H9 (cell line): ENCODE measurements around the gene MRPL9. TPM values are rescaled to one million over a fixed set of nuclear protein-coding genes. Genes with fewer than 3 reads are reported as not detected.

ENCODE experiments used
- DNase-seq: peaks from one replicate; pipeline ENCODE4 v3.0.0-alpha.2; 2017
- H2AFZ ChIP-seq: one replicate; pipeline ENCODE4 v1.6.1; 2013; ENCODE audit warnings: mild to moderate bottlenecking, low read length, control low read depth, moderate library complexity
- H2AK5ac ChIP-seq: 2 replicates; pipeline ENCODE4 v1.6.1; 2013; ENCODE audit warnings: low read length, control low read depth, mixed read lengths; ENCODE audit not compliant: insufficient read length
- H2BK120ac ChIP-seq: one replicate; pipeline ENCODE4 v1.6.1; 2013; ENCODE audit warnings: low read depth, mild to moderate bottlenecking, low read length, control low read depth, inconsistent platforms; ENCODE audit not compliant: poor library complexity, severe bottlenecking
- H2BK12ac ChIP-seq: 2 replicates; pipeline ENCODE4 v1.6.1; 2013; ENCODE audit warnings: low read length, control low read depth, mixed read lengths, low read depth; ENCODE audit not compliant: insufficient read length
- H2BK15ac ChIP-seq: 2 replicates; pipeline ENCODE4 v1.6.1; 2013; ENCODE audit warnings: low read depth, low read length, control low read depth
- H2BK20ac ChIP-seq: one replicate; pipeline ENCODE4 v1.6.1; 2013; ENCODE audit warnings: low read depth, mild to moderate bottlenecking, low read length, control low read depth, inconsistent platforms; ENCODE audit not compliant: poor library complexity, severe bottlenecking
- H2BK5ac ChIP-seq: 2 replicates; pipeline ENCODE4 v1.6.1; 2013; ENCODE audit warnings: low read length, control low read depth, mixed read lengths; ENCODE audit not compliant: insufficient read length
- H3K14ac ChIP-seq: 2 replicates; pipeline ENCODE4 v1.6.1; 2013; ENCODE audit warnings: low read length, control low read depth; ENCODE audit not compliant: insufficient read depth
- H3K18ac ChIP-seq: 2 replicates; pipeline ENCODE4 v1.6.1; 2013; ENCODE audit warnings: low read depth, mild to moderate bottlenecking, mixed read lengths, low read length, control low read depth; ENCODE audit not compliant: insufficient read length
- H3K23ac ChIP-seq: 2 replicates; pipeline ENCODE4 v1.6.1; 2013; ENCODE audit warnings: low read length, control low read depth, mixed read lengths, low read depth; ENCODE audit not compliant: insufficient read length
- H3K23me2 ChIP-seq: 2 replicates; pipeline ENCODE4 v1.6.1; 2013; ENCODE audit warnings: low read depth, mild to moderate bottlenecking, mixed read lengths, low read length, control low read depth; ENCODE audit not compliant: insufficient read length, poor library complexity, severe bottlenecking
- H3K27ac ChIP-seq: 2 replicates; pipeline ENCODE4 v1.5.1; 2013; ENCODE audit warnings: low read length, control low read depth, mixed read lengths, low read depth; ENCODE audit not compliant: insufficient read length
- H3K27me3 ChIP-seq: 2 replicates; pipeline ENCODE4 v1.6.1; 2013; ENCODE audit warnings: low read length, control low read depth, inconsistent platforms; ENCODE audit not compliant: insufficient read depth
- H3K4ac ChIP-seq: 2 replicates; pipeline ENCODE4 v1.6.1; 2013; ENCODE audit warnings: low read depth, mild to moderate bottlenecking, control low read depth, inconsistent platforms, low read length, moderate library complexity
- H3K4me1 ChIP-seq: 2 replicates; pipeline ENCODE4 v1.6.1; 2013; ENCODE audit warnings: low read length, control low read depth, inconsistent platforms; ENCODE audit not compliant: insufficient read depth
- H3K4me2 ChIP-seq: 2 replicates; pipeline ENCODE4 v1.6.1; 2013; ENCODE audit warnings: low read length, control low read depth, mixed read lengths; ENCODE audit not compliant: insufficient read length, insufficient read depth
- H3K56ac ChIP-seq: 2 replicates; pipeline ENCODE4 v1.6.1; 2013; ENCODE audit warnings: low read depth, mild to moderate bottlenecking, mixed read lengths, low read length, control low read depth; ENCODE audit not compliant: insufficient read length
- H3K79me1 ChIP-seq: 2 replicates; pipeline ENCODE4 v1.6.1; 2013; ENCODE audit warnings: low read depth, mild to moderate bottlenecking, moderate library complexity, low read length, control low read depth, inconsistent platforms; ENCODE audit not compliant: insufficient read depth, poor library complexity, severe bottlenecking
- H3K79me2 ChIP-seq: 2 replicates; pipeline ENCODE4 v1.6.1; 2013; ENCODE audit warnings: low read length, control low read depth, inconsistent platforms; ENCODE audit not compliant: insufficient read depth
- H3K9ac ChIP-seq: 2 replicates; pipeline ENCODE4 v1.6.1; 2013; ENCODE audit warnings: low read length, control low read depth, mixed read lengths; ENCODE audit not compliant: insufficient read length; ENCODE audit errors: extremely low read depth
- H3K9me3 ChIP-seq: one replicate; pipeline ENCODE4 v1.6.1; 2013; ENCODE audit warnings: low read depth, low read length, inconsistent platforms; ENCODE audit not compliant: control insufficient read depth
- H3T11ph ChIP-seq: one replicate; pipeline ENCODE4 v1.6.1; 2013; ENCODE audit warnings: mild to moderate bottlenecking, low read length, control low read depth, inconsistent platforms
- H4K20me1 ChIP-seq: one replicate; pipeline ENCODE4 v1.6.1; 2013; ENCODE audit not compliant: control insufficient read depth, insufficient read length, insufficient read depth
- H4K5ac ChIP-seq: 2 replicates; pipeline ENCODE4 v1.6.1; 2013; ENCODE audit warnings: low read depth, mild to moderate bottlenecking, mixed read lengths, low read length, control low read depth; ENCODE audit not compliant: insufficient read length
- H4K8ac ChIP-seq: replicated peaks from 2 replicates; pipeline ENCODE4 v1.6.1; 2013; ENCODE audit warnings: low read length, control low read depth, mixed read lengths, low read depth; ENCODE audit not compliant: insufficient read length
- H4K91ac ChIP-seq: 2 replicates; pipeline ENCODE4 v1.6.1; 2013; ENCODE audit warnings: low read depth, mild to moderate bottlenecking, moderate library complexity, mixed read lengths, low read length, control low read depth; ENCODE audit not compliant: insufficient read length
- H3K27ac Mint-ChIP-seq, 3 experiments: 2 replicates in 2 of 3; 3 replicates in 1 of 3; pipeline ENCODE4 v1.8.0; 2020 to 2021; ENCODE audit warnings: mixed read lengths in 3 of 3, mild to moderate bottlenecking in 1 of 3, moderate library complexity in 1 of 3
- H3K27me3 Mint-ChIP-seq: 2 replicates; pipeline ENCODE4 v1.8.0; 2021; ENCODE audit warnings: low read depth, mild to moderate bottlenecking, moderate library complexity, mixed read lengths
- H3K36me3 Mint-ChIP-seq, 3 experiments: 2 replicates in 2 of 3; 3 replicates in 1 of 3; pipeline ENCODE4 v1.8.0; 2020 to 2021; ENCODE audit warnings: low read depth in 3 of 3, mixed read lengths in 3 of 3; ENCODE audit not compliant: insufficient read depth in 1 of 3
- H3K4me1 Mint-ChIP-seq, 2 experiments: 2 replicates each; pipeline ENCODE4 v1.8.0; 2020; ENCODE audit warnings: mixed read lengths in 2 of 2
- H3K4me3 Mint-ChIP-seq, 2 experiments: 2 replicates in 1 of 2; 3 replicates in 1 of 2; pipeline ENCODE4 v1.8.0; 2020 to 2021; ENCODE audit warnings: mild to moderate bottlenecking in 2 of 2, mixed read lengths in 2 of 2, moderate library complexity in 1 of 2
- H3K9me3 Mint-ChIP-seq, 2 experiments: 2 replicates in 1 of 2; 3 replicates in 1 of 2; pipeline ENCODE4 v1.8.0; 2020; ENCODE audit warnings: mild to moderate bottlenecking in 2 of 2, mixed read lengths in 2 of 2, moderate library complexity in 1 of 2
- CTCF ChIP-seq: fragments of 200-600 bp; sonication (generic); conservative IDR thresholded peaks from 3 replicates; pipeline ENCODE4 v1.8.0; 2021; ENCODE audit warnings: antibody characterized with exemption, mild to moderate bottlenecking
- WGBS: extraction: QIAGEN DNeasy Blood & Tissue Kit; methylation state at CpG from one replicate; pipeline ENCODE4 v1.1.7; 2013; ENCODE audit warnings: missing lambda C conversion rate, low lambda C conversion rate, mixed read lengths; ENCODE audit not compliant: insufficient read length; ENCODE audit errors: extremely low coverage; 5-methylcytosine and 5-hydroxymethylcytosine counted together
- total RNA-seq: library from RNA; stranded (reverse); gene quantifications from 2 replicates; pipeline ENCODE4 v1.2.1, GENCODE V29; 2021

The MRPL9 gene
- total RNA-seq, 1 experiment from 2014 or later: 102 TPM

- H3T11ph ChIP-seq: no peak overlapping the region
- peaks cover 9% of the 10 kb centered on the region for H3K23me2 ChIP-seq
- no peak overlapping the region for H2BK5ac ChIP-seq
- H3K79me2 ChIP-seq: no peaks in the 10 kb centered on the region
- Mint-ChIP-seq H3K4me3 (peak overlapping the region; percentile 34 to 58; a peak in 3 of 5 replicates), H3K36me3 (peaks cover 22 to 40% (median 33%) of the 10 kb centered on the region in 3 experiments; a peak in 6 of 7 replicates), H3K27me3 (no peaks in the 10 kb centered on the region), H3K4me1 (peaks cover 9 to 12% of the 10 kb centered on the region in 2 experiments), H3K9me3 (no peaks in the 10 kb centered on the region), H3K27ac (no peak overlapping the region)
- no peaks in the 10 kb centered on the region; the same call in none of the 2 replicates for H3K4me1 ChIP-seq
- H3K79me1 ChIP-seq: no peaks in the 10 kb centered on the region
- no peak overlapping the region for H3K4me2 ChIP-seq
- H3K23ac ChIP-seq: no peak overlapping the region
- no peak overlapping the region for H3K9ac ChIP-seq
- H2BK20ac ChIP-seq: no peak overlapping the region
- no peak overlapping the region for H4K91ac ChIP-seq
- no peaks in the 10 kb centered on the region for H3K27me3 ChIP-seq
- DNase-seq: no peak
- H4K20me1 ChIP-seq: no peaks in the 10 kb centered on the region
- H3K18ac ChIP-seq: no peak overlapping the region
- no peak overlapping the region for H4K5ac ChIP-seq
- no peak overlapping the region for H2BK120ac ChIP-seq
- no peak overlapping the region for H4K8ac ChIP-seq
- no CpG with 5 or more reads among the region's 7 CpGs for WGBS
- no peak overlapping the region for H3K4ac ChIP-seq
- H2BK12ac ChIP-seq: no peak overlapping the region
- no peak overlapping the region for H3K27ac ChIP-seq
- no peak for TF ChIP-seq CTCF
- H2AK5ac ChIP-seq: no peak overlapping the region
- no peaks in the 10 kb centered on the region for H3K9me3 ChIP-seq
- no peak overlapping the region for H2BK15ac ChIP-seq
- H3K14ac ChIP-seq: no peak overlapping the region
- no peak overlapping the region for H2AFZ ChIP-seq
- H3K56ac ChIP-seq: no peak overlapping the region
These were observed 2.5 kb downstream of the MRPL9 start for GRCh38 chr1:151760597-151761385.
